Stimulated activated naive CD4-positive, alpha-beta T cell treated with Interleukin-2 at 50 U/mL for 16 hours (primary cell): Measurements from ENCODE around the gene TNFRSF18.
"Not testable (repeated sequence)": the region's sequence is repeated elsewhere in the genome, so short reads cannot be mapped to it uniquely, and the experiment has no call there.

Source experiments
- DNase-seq: peaks from one replicate; lab custom pipeline; 2025; lab: John Stamatoyannopoulos, UW

Gene TNFRSF18

GRCh38 chr1:1177452-1178206, 28.8 kb downstream of the TNFRSF18 start:
- no peak for DNase-seq

- no peak for DNase-seq
These were observed 29.5 kb downstream of the TNFRSF18 start for GRCh38 chr1:1176931-1177330.

GRCh38 chr1:1176063-1176761, 30.2 kb downstream of the TNFRSF18 start:
- not testable (repeated sequence) for DNase-seq

GRCh38 chr1:1175221-1176062, 30.9 kb downstream of the TNFRSF18 start:
- no peak for DNase-seq

GRCh38 chr1:1173793-1174415, 32.5 kb downstream of the TNFRSF18 start, which contains the start of gene TTLL10:
Gene TTLL10 (plus strand): TSS chr1:1173880. CDS start chr1:1179216, 5,336 bp downstream.
- DNase-seq = peak; percentile 19

- no peak for DNase-seq
These were observed 33.2 kb downstream of the TNFRSF18 start for GRCh38 chr1:1173061-1173792.

- peak; percentile 9 for DNase-seq
These were observed 34.6 kb downstream of the TNFRSF18 start for GRCh38 chr1:1171546-1172340.

- DNase-seq = no peak
These were observed 35.2 kb downstream of the TNFRSF18 start for GRCh38 chr1:1171161-1171545.

- no peak for DNase-seq
These were observed 35.9 kb downstream of the TNFRSF18 start for GRCh38 chr1:1170215-1171091.

GRCh38 chr1:1169429-1170214, 36.8 kb downstream of the TNFRSF18 start:
- DNase-seq = no peak

GRCh38 chr1:1168451-1169411, 37.7 kb downstream of the TNFRSF18 start:
- no peak for DNase-seq

- DNase-seq = no peak
These were observed 38.4 kb downstream of the TNFRSF18 start for GRCh38 chr1:1167841-1168450.

- DNase-seq = no peak
These were observed 39.0 kb downstream of the TNFRSF18 start for GRCh38 chr1:1167398-1167821.

GRCh38 chr1:1166642-1167397, 39.6 kb downstream of the TNFRSF18 start:
- no peak for DNase-seq

- no peak for DNase-seq
These were observed 40.4 kb downstream of the TNFRSF18 start for GRCh38 chr1:1165900-1166421.

GRCh38 chr1:1165485-1165884, 40.9 kb downstream of the TNFRSF18 start:
- no peak for DNase-seq
